NCI-H187 treated with DMSO at 0.1 percent for 48 hours (cell line): Measurements from ENCODE around the gene KRTAP5-3.

Experiments
- DNase-seq: peaks from one replicate; lab custom pipeline; 2025; lab: John Stamatoyannopoulos, UW

Gene KRTAP5-3

GRCh38 chr11:1565173-1565903 lies 42.9 kb downstream of the KRTAP5-3 start:
- no peak for DNase-seq

GRCh38 chr11:1564535-1565172 lies 43.6 kb downstream of the KRTAP5-3 start:
- no peak for DNase-seq

GRCh38 chr11:1563697-1564534 lies 44.3 kb downstream of the KRTAP5-3 start:
- no peak for DNase-seq

- no peak for DNase-seq
Observed at GRCh38 chr11:1563149-1563638, 45.1 kb downstream of the KRTAP5-3 start.

- DNase-seq = no peak
Observed at GRCh38 chr11:1562469-1563148, 45.7 kb downstream of the KRTAP5-3 start.

- DNase-seq = no peak
Observed at GRCh38 chr11:1561955-1562354, 46.3 kb downstream of the KRTAP5-3 start.

GRCh38 chr11:1561266-1561665 lies 47.0 kb downstream of the KRTAP5-3 start:
- no peak for DNase-seq

GRCh38 chr11:1560649-1561251 lies 47.5 kb downstream of the KRTAP5-3 start:
- DNase-seq = no peak

- DNase-seq = no peak
Observed at GRCh38 chr11:1560002-1560648, 48.1 kb downstream of the KRTAP5-3 start.

- DNase-seq = no peak
Observed at GRCh38 chr11:1559111-1559951, 48.9 kb downstream of the KRTAP5-3 start.

GRCh38 chr11:1558775-1559110 lies 49.5 kb downstream of the KRTAP5-3 start:
- no peak for DNase-seq

GRCh38 chr11:1557904-1558774 lies 50.1 kb downstream of the KRTAP5-3 start:
- no peak for DNase-seq
